Keratinocyte (primary cell): ENCODE data around the gene RBM39. TPM values are rescaled to one million over a fixed set of nuclear protein-coding genes. Genes with fewer than 3 reads are reported as not detected.
A peak's percentile ranks its signal among the peaks of the same experiment; 100 is the strongest.

ENCODE experiments used
- DNase-seq: peaks from one replicate; pipeline ENCODE4 v3.0.0-alpha.2; 2011; ENCODE audit warnings: low read depth, missing footprints, low spot score
- FAIRE-seq: peaks from 2 replicates; lab custom pipeline; 2011; peaks lifted over from hg19 to GRCh38; lab: Jason Lieb, UNC
- H2AFZ ChIP-seq: 2 replicates; pipeline ENCODE4 v1.6.0; 2012; ENCODE audit warnings: low read length, control low read depth, inconsistent platforms; ENCODE audit not compliant: control insufficient read depth
- H3K27ac ChIP-seq: 2 replicates; pipeline ENCODE4 v1.5.1; 2011; ENCODE audit warnings: low read length; ENCODE audit not compliant: control insufficient read depth, insufficient read depth
- H3K27me3 ChIP-seq: 3 replicates; pipeline ENCODE4 v1.6.0; 2011; ENCODE audit warnings: low read length; ENCODE audit not compliant: control insufficient read depth, insufficient read depth; ENCODE audit errors: extremely low read depth
- H3K36me3 ChIP-seq, 2 experiments: 2 replicates in 1 of 2; 3 replicates in 1 of 2; pipeline ENCODE4 v1.5.1; 2011; ENCODE audit warnings: low read length in 2 of 2, mild to moderate bottlenecking in 1 of 2; ENCODE audit not compliant: control insufficient read depth in 2 of 2, insufficient read depth in 2 of 2; ENCODE audit errors: extremely low read depth in 1 of 2
- H3K4me1 ChIP-seq: 3 replicates; pipeline ENCODE4 v1.5.1; 2011; ENCODE audit warnings: low read length; ENCODE audit not compliant: control insufficient read depth, insufficient read depth; ENCODE audit errors: extremely low read depth
- H3K4me2 ChIP-seq: 3 replicates; pipeline ENCODE4 v1.6.0; 2011; ENCODE audit warnings: low read depth, low read length; ENCODE audit not compliant: control insufficient read depth, insufficient read depth; ENCODE audit errors: extremely low read depth
- H3K4me3 ChIP-seq, 3 experiments: fragments of 200-600 bp in 1 of 3; sonication (generic) in 1 of 3; 2 replicates in 2 of 3; 3 replicates in 1 of 3; pipeline ENCODE4 v1.5.1; 2011 to 2016; ENCODE audit warnings: low read length in 3 of 3, mild to moderate bottlenecking in 3 of 3, control low read depth in 2 of 3, inconsistent platforms in 1 of 3, low read depth in 1 of 3, mixed read lengths in 1 of 3, mixed run types in 1 of 3, moderate library complexity in 1 of 3; ENCODE audit not compliant: control insufficient read depth in 2 of 3, insufficient read depth in 2 of 3; ENCODE audit errors: extremely low read depth in 1 of 3
- H3K79me2 ChIP-seq: 2 replicates; pipeline ENCODE4 v1.6.0; 2012; ENCODE audit warnings: low read length; ENCODE audit not compliant: control insufficient read depth, insufficient read depth
- H3K9ac ChIP-seq: 3 replicates; pipeline ENCODE4 v1.6.0; 2011; ENCODE audit warnings: low read length; ENCODE audit not compliant: control insufficient read depth, insufficient read depth; ENCODE audit errors: extremely low read depth
- H3K9me1 ChIP-seq: 3 replicates; pipeline ENCODE4 v1.6.0; 2011; ENCODE audit warnings: low read length; ENCODE audit not compliant: control insufficient read depth, insufficient read depth; ENCODE audit errors: extremely low read depth
- H3K9me3 ChIP-seq: 2 replicates; pipeline ENCODE4 v1.5.1; 2012; ENCODE audit warnings: low read depth, low read length; ENCODE audit not compliant: control insufficient read depth
- H4K20me1 ChIP-seq: 3 replicates; pipeline ENCODE4 v1.6.0; 2011; ENCODE audit warnings: low read length; ENCODE audit not compliant: control insufficient read depth, insufficient read depth; ENCODE audit errors: extremely low read depth
- CTCF ChIP-seq, 3 experiments: IDR thresholded peaks in 1 of 3; conservative IDR thresholded peaks in 1 of 3; optimal IDR thresholded peaks in 1 of 3; 2 replicates in 2 of 3; 3 replicates in 1 of 3; pipeline versions ENCODE3 to v1.5.1; 2011; ENCODE audit warnings: low read length in 3 of 3, mild to moderate bottlenecking in 3 of 3, moderate library complexity in 2 of 3, control low read depth in 1 of 3, inconsistent platforms in 1 of 3; ENCODE audit not compliant: insufficient read depth in 2 of 3; ENCODE audit errors: extremely low read depth in 1 of 3
- EZH2 ChIP-seq: IDR thresholded peaks from one replicate; pipeline ENCODE4 v1.6.1; 2012; ENCODE audit warnings: inconsistent platforms, mild to moderate bottlenecking, low read length, moderate library complexity
- dilution Hi-C: fragments of 300-500 bp; cut with MboI; formaldehyde crosslinking; loops from one replicate; pipeline ENCODE4 v1.7.0; 2020; ENCODE audit warnings: low sequenced_read_pairs; ENCODE audit not compliant: extremely low pct_ligation_motif_present
- polyA plus RNA-seq, 5 experiments: library from polyadenylated mRNA; depleted of rRNA in 3 of 5; stranded (reverse) in 3 of 5; stranded (forward) in 1 of 5; unstranded in 1 of 5; fragments of >200 nt; gene quantifications; 1 replicate in 1 of 5; 2 replicates in 3 of 5; 3 replicates in 1 of 5; pipeline versions ENCODE4 v1.2.1 to v1.2.3, GENCODE V29; 2011 to 2012; ENCODE audit warnings: missing spikeins in 2 of 5, low read depth in 1 of 5, low replicate concordance in 1 of 5

Gene RBM39
- polyA plus RNA-seq, 1 donor (not counting 4 experiments of a cell fraction or from before 2014, with no cell fraction given), result 146 TPM

GRCh38 chr20:35699957-35700624 lies 42.0 kb downstream of the RBM39 start:
- H2AFZ ChIP-seq, result no peak overlapping the region
- H3K9ac ChIP-seq, result peak overlapping the region; percentile 98
- DNase-seq (no peak), FAIRE-seq (no peak)
- H4K20me1 ChIP-seq, result peaks cover 9% of the 10 kb centered on the region
- dilution Hi-C loops, result no loop called here
- peaks cover 17 to 18% of the 10 kb centered on the region in 2 experiments for H3K36me3 ChIP-seq
- no peaks in the 10 kb centered on the region for H3K9me3 ChIP-seq
- H3K27ac ChIP-seq, result peak overlapping the region; percentile 88
- H3K4me2 ChIP-seq, result peak overlapping the region; percentile 100
- TF ChIP-seq CTCF (optimal IDR thresholded peaks at IDR 0.05 in 1 of 3, IDR thresholded peaks at IDR 0.05 in 1 of 3, conservative IDR thresholded peaks at IDR 0.05 in 1 of 3; ENCODE audit: extremely low read depth in 1 of 3, insufficient read depth in 2 of 3, low read length in 3 of 3), result no peak
- no peak for TF ChIP-seq EZH2
- peaks cover 33% of the 10 kb centered on the region for H3K79me2 ChIP-seq
- peaks cover 17% of the 10 kb centered on the region for H3K4me1 ChIP-seq
- peak overlapping the region; percentile 78 to 90 (median 84) for H3K4me3 ChIP-seq
- no peaks in the 10 kb centered on the region for H3K27me3 ChIP-seq
- H3K9me1 ChIP-seq, result no peaks in the 10 kb centered on the region

GRCh38 chr20:35699127-35699956 lies 42.7 kb downstream of the RBM39 start, which contains the start of the genes NFS1 and ROMO1:
Gene NFS1 (minus strand): TSS chr20:35699352. CDS start chr20:35699288, 64 bp downstream.
Gene ROMO1 (plus strand): TSS chr20:35699405. CDS start chr20:35699633, 228 bp downstream.
- FAIRE-seq, result no peak
- Histone ChIP-seq H3K4me1 (peaks cover 17% of the 10 kb centered on the region), H3K4me2 (peak within 1 kb of the TSS; percentile 100), H3K9me1 (no peaks in the 10 kb centered on the region), H3K79me2 (peaks cover 33% of the 10 kb centered on the region), H4K20me1 (peaks cover 3% of the 10 kb centered on the region), H3K4me3 (peak within 1 kb of the TSS; percentile 78 to 90 (median 84)), H3K27me3 (no peaks in the 10 kb centered on the region), H3K9me3 (no peaks in the 10 kb centered on the region), H3K36me3 (peaks cover 13 to 14% of the 10 kb centered on the region in 2 experiments), H3K27ac (peak within 1 kb of the TSS; percentile 88), H2AFZ (peak within 1 kb of the TSS; percentile 84), H3K9ac (peak within 1 kb of the TSS; percentile 98)
- dilution Hi-C loops, result no loop called here
- TF ChIP-seq CTCF (optimal IDR thresholded peaks at IDR 0.05 in 1 of 3, IDR thresholded peaks at IDR 0.05 in 1 of 3, conservative IDR thresholded peaks at IDR 0.05 in 1 of 3; ENCODE audit: extremely low read depth in 1 of 3, insufficient read depth in 2 of 3, low read length in 3 of 3), result peak in 2 of 3 experiments; percentile 7 to 50
- TF ChIP-seq EZH2, result no peak
- no peak for DNase-seq
